Activated CD4-positive, alpha-beta T cell treated with anti-CD3 and anti-CD28 coated beads, Interleukin-2, amount 50 U/mL, for 48 hours (primary cell): ENCODE results near the gene IFI30.

ENCODE experiments used
- DNase-seq, 2 experiments: peaks; one replicate each; pipeline ENCODE4 v3.0.0-alpha.2; 2020

IFI30 gene

DNA sequence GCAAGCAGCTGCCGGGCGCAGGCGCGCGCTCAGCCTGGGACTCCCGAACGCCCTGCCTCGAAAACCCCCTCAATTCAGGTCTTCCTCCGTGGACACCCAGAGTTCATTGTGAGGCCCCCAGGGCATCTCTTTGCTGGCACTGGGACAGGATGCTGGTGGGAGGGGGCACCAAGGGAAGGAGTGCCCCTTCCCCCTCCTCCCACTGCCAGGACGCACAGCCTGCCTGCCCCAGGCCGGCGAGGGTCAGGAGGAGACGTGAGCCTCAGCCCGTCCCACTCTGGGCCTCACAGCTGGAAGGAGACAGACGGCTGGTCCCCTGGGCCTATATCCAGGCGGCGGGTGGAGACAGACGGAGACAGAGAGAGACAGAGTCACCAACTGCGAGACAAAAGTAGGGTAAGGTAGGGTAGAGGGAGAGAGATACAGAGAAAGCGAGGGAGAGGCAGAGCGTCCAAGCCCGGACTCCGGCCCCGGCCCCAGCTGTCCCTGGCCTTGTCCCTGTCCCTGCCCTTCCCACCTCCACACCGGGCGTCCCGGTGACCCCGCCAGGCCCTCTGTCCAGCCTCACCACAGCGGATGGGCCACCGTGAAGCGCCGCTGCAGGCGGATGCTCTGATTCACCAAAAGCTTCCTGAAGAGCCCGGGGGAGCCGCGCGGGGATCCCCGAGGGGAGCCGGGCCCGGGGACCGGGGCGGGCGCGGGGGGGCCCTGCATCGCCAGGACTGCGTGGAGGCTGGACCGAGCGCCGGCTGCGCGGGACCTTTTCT is 52.3 kb downstream of the IFI30 start, which contains the start of gene PDE4C:
Gene PDE4C (minus strand): TSS at position 737 of the 767 bp plus-strand sequence. CDS start 23 bp downstream, at position 714.
- no peak for DNase-seq

DNA sequence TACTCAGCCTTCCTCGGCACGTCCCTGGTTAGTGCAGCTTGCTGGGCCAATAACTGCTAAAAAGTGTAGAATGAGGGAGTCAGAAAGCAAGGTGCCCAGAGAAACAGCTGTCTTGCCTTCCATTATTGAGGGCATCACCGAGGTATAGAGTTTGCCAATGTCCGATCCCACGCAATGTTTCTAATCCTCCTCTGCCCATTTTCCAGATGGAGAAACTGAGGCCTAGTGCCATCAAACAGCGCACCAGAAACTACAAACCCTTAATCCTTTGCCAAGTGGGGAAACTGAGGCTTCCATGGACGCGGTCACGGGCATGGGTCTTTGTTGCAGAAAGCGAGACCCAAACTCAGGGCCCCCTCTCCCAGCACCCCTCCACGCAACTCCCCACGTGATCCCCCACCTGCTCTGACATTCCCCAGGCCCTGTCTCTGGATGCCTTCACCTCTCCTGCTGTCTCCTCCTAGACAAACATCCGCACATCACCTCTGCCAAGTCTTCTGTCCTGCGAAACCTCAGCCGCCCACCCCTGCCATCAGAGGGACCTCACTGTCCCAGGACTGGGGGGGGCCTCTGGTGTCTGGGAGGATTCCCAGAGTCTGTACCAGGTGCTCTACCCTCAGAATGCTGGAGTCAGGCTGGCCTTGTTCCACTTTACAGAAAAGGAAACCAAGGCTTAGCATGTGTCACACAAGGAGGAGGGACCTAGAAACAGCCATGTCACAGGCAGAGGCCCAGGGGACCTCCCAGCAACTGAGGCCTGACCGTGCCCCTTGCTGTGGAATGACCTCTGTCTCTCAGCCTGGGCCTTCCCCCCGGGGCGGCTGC is 53.6 kb downstream of the IFI30 start:
- no peak for DNase-seq
